IPS-11a (cell line): Measurements from ENCODE around the gene NOTCH1.

ENCODE experiments used
- H3K4me3 ChIP-seq: one replicate; pipeline ENCODE4 v1.5.1; 2013; ENCODE audit warnings: low read depth, low read length, control low read depth

The NOTCH1 gene

GRCh38 chr9:136502940-136503550 is 42.8 kb downstream of the NOTCH1 start:
- no peak overlapping the region for H3K4me3 ChIP-seq

GRCh38 chr9:136502196-136502595 is 43.7 kb downstream of the NOTCH1 start:
- H3K4me3 ChIP-seq = no peak overlapping the region

GRCh38 chr9:136501686-136502085 is 44.2 kb downstream of the NOTCH1 start:
- H3K4me3 ChIP-seq = no peak overlapping the region

- no peak overlapping the region for H3K4me3 ChIP-seq
Measured at GRCh38 chr9:136499935-136500910, 45.6 kb downstream of the NOTCH1 start.

- no peak overlapping the region for H3K4me3 ChIP-seq
Measured at GRCh38 chr9:136499071-136499934, 46.5 kb downstream of the NOTCH1 start.

- H3K4me3 ChIP-seq = no peak overlapping the region
Measured at GRCh38 chr9:136497916-136498695, 47.7 kb downstream of the NOTCH1 start.

- H3K4me3 ChIP-seq = no peak overlapping the region
Measured at GRCh38 chr9:136496801-136497620, 48.8 kb downstream of the NOTCH1 start.

- no peak overlapping the region for H3K4me3 ChIP-seq
Measured at GRCh38 chr9:136496181-136496580, 49.7 kb downstream of the NOTCH1 start.

- no peak overlapping the region for H3K4me3 ChIP-seq
Measured at GRCh38 chr9:136495238-136495800, 50.5 kb downstream of the NOTCH1 start.

- no peak overlapping the region for H3K4me3 ChIP-seq
Measured at GRCh38 chr9:136494531-136495215, 51.2 kb downstream of the NOTCH1 start.

- no peak overlapping the region for H3K4me3 ChIP-seq
Measured at GRCh38 chr9:136494012-136494411, 51.8 kb downstream of the NOTCH1 start.

- no peak overlapping the region for H3K4me3 ChIP-seq
Measured at GRCh38 chr9:136493567-136493971, 52.3 kb downstream of the NOTCH1 start.

- no peak overlapping the region for H3K4me3 ChIP-seq
Measured at GRCh38 chr9:136492978-136493522, 52.8 kb downstream of the NOTCH1 start.

GRCh38 chr9:136489731-136490130 is 56.1 kb downstream of the NOTCH1 start:
- H3K4me3 ChIP-seq = no peak overlapping the region

- H3K4me3 ChIP-seq = no peak overlapping the region
Measured at GRCh38 chr9:136488247-136489214, 57.3 kb downstream of the NOTCH1 start.

- no peak overlapping the region for H3K4me3 ChIP-seq
Measured at GRCh38 chr9:136487672-136488071, 58.2 kb downstream of the NOTCH1 start.
